Aorta (tissue), 5 donors: Measurements from ENCODE around the gene MBIP. TPM values are rescaled to one million over a fixed set of nuclear protein-coding genes. Genes with fewer than 3 reads are reported as not detected.
A peak's percentile ranks its signal among the peaks of the same experiment; 100 is the strongest.

ENCODE experiments used
- ATAC-seq: fragments of 200-7000 bp; cut with Tn5 transposase; one replicate; pipeline ENCODE4 v1.9.1; 2022; ENCODE audit warnings: moderate library complexity; ENCODE audit not compliant: low FRiP score
- DNase-seq, 2 donors: peaks; one replicate each; pipeline ENCODE4 v3.0.0-alpha.2; 2020
- H3K27ac ChIP-seq, 2 donors: one replicate each; pipeline ENCODE4 v1.5.1; 2013; ENCODE audit warnings: low read length in 2 of 2, mild to moderate bottlenecking in 2 of 2, moderate library complexity in 2 of 2, control low read depth in 1 of 2, inconsistent platforms in 1 of 2, low read depth in 1 of 2
- H3K27me3 ChIP-seq, 2 donors: one replicate each; pipeline ENCODE4 v1.6.1; 2013; ENCODE audit warnings: control low read depth in 1 of 2, low read length in 1 of 2, mild to moderate bottlenecking in 1 of 2, moderate library complexity in 1 of 2; ENCODE audit not compliant: insufficient read depth in 2 of 2, control insufficient read depth in 1 of 2
- H3K36me3 ChIP-seq, 2 donors: one replicate each; pipeline ENCODE4 v1.6.1; 2013; ENCODE audit warnings: control low read depth in 1 of 2, low read length in 1 of 2, mild to moderate bottlenecking in 1 of 2; ENCODE audit not compliant: insufficient read depth in 2 of 2, control insufficient read depth in 1 of 2
- H3K4me1 ChIP-seq, 2 donors: one replicate each; pipeline ENCODE4 v1.6.1; 2013; ENCODE audit warnings: low read length in 2 of 2, control low read depth in 1 of 2, mild to moderate bottlenecking in 1 of 2, moderate library complexity in 1 of 2; ENCODE audit not compliant: insufficient read depth in 2 of 2, control insufficient read depth in 1 of 2
- H3K4me3 ChIP-seq, 2 donors: one replicate each; pipeline ENCODE4 v1.5.1; 2013; ENCODE audit warnings: low read length in 2 of 2, control low read depth in 1 of 2, mild to moderate bottlenecking in 1 of 2
- H3K9me3 ChIP-seq: one replicate; pipeline ENCODE4 v1.6.1; 2013; ENCODE audit warnings: mild to moderate bottlenecking, low read length; ENCODE audit not compliant: control insufficient read depth
- WGBS, 2 donors: extraction: QIAGEN DNeasy Blood & Tissue Kit; methylation state at CpG; one replicate each; pipeline ENCODE4 v1.1.7; 2013; 5-methylcytosine and 5-hydroxymethylcytosine counted together
- intact Hi-C, 2 donors: fragments of 100-400 bp; cut with DNase I; formaldehyde crosslinking; loops; one replicate each; pipeline versions ENCODE4 v1.14.2 to v1.15.0; 2022
- polyA plus RNA-seq, 2 donors: library from polyadenylated mRNA; stranded (reverse); fragments of 200-250 nt; gene quantifications; one replicate each; pipeline ENCODE4 v1.2.3, GENCODE V29; 2013
- total RNA-seq, 2 donors: library from RNA; stranded (reverse); fragmentation: NEBNext Ultra II Directional; extraction: Animal tissue kit (Norgen Biotek cat#: 25700); gene quantifications; one replicate each; pipeline ENCODE4 v1.2.1, GENCODE V29; 2021
- donor health status: healthy with polysubstance abuse.
- donor health status: Bipolar disorder and iron deficiency.
- donor health status: DM: no; HTN: no; CAD: no.
- donor health status: DM: no; HTN: no; CAD: no.
- donor health status: DM: yes; HTN: yes; CAD: no.

Gene MBIP
- total and polyA plus RNA-seq, 4 donors = 18.9 to 24.6 (median 21.2) TPM

GRCh38 chr14:36284971-36285595 is 35.4 kb downstream of the MBIP start:
- DNase-seq (no peak), ATAC-seq (no peak)
- H3K4me3 ChIP-seq = no peak overlapping the region
- intact Hi-C loops = no loop called here
- no peaks in the 10 kb centered on the region for H3K27me3 ChIP-seq
- no peaks in the 10 kb centered on the region for H3K36me3 ChIP-seq
- 79 to 84% methylated on average over 4 of the region's 4 CpGs for WGBS, 2 donors
- no peak overlapping the region for H3K27ac ChIP-seq
- H3K9me3 ChIP-seq = no peaks in the 10 kb centered on the region
- no peaks in the 10 kb centered on the region for H3K4me1 ChIP-seq

DNA sequence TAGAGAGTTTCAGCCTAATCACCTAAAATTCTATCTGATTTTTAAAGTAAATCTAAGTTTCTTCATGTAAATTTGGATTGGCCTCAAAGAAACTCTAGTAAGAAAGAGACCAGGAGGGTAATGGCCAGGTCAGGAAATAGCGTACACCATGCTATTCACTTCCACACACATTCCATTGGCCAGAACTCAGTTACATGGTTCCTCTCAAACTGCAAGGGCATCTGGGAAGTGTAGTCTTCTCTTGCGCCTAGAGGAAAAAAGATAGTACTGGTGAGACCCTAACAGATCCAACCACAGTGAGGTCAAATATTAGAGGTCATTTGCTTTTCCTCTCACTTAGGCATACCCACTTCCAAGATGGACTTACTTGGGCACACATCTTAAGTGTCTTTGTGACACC is 39.1 kb downstream of the MBIP start:
- no peak overlapping the region for H3K4me3 ChIP-seq
- intact Hi-C loops = no loop called here
- 59 to 69% methylated on average over 2 of the region's 2 CpGs for WGBS, 2 donors

GRCh38 chr14:36279306-36280190 is 40.9 kb downstream of the MBIP start:
- Histone ChIP-seq H3K4me1 (no peaks in the 10 kb centered on the region), H3K36me3 (no peaks in the 10 kb centered on the region), H3K9me3 (no peaks in the 10 kb centered on the region), H3K4me3 (no peak overlapping the region), H3K27me3 (no peaks in the 10 kb centered on the region), H3K27ac (no peak overlapping the region)
- DNase-seq = no peak
- 52 to 58% methylated on average over 7 of the region's 7 CpGs for WGBS, 2 donors
- intact Hi-C loops = no loop called here
- no peak for ATAC-seq

More for the DNA sequence above, 39.1 kb downstream of the MBIP start:
- Histone ChIP-seq H3K36me3 (no peaks in the 10 kb centered on the region), H3K27me3 (no peaks in the 10 kb centered on the region), H3K4me1 (no peaks in the 10 kb centered on the region), H3K27ac (no peak overlapping the region), H3K9me3 (no peaks in the 10 kb centered on the region)
- DNase-seq (no peak), ATAC-seq (no peak)

DNA sequence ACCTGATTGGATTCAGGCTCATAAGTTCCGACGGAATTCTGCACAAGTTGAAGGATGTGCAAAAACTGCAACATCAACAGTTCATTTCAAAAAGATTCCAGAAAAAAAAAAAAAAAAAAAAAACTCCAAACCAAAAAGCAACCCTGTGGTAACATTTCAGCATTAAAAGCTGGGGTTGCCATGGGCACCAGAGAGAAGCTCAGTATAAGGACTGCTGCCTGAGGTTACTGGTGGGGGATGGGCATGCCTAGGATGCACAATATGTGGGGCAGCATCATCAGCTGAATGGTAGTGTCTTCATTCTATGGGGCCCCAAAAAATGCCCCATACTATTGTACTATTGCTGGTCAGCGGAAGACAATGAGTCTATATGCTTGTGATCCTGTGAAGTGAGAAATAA is 44.7 kb downstream of the MBIP start:
- Histone ChIP-seq H3K4me1 (no peaks in the 10 kb centered on the region), H3K9me3 (peaks cover 4% of the 10 kb centered on the region), H3K27ac (no peak overlapping the region), H3K4me3 (no peak overlapping the region), H3K36me3 (no peaks in the 10 kb centered on the region), H3K27me3 (peaks cover 0 to 4% of the 10 kb centered on the region in 2 donors)
- 89% methylated on average over 3 of the region's 3 CpGs for WGBS, 2 donors
- no peak for ATAC-seq
- intact Hi-C loops = no loop called here
- DNase-seq = no peak

DNA sequence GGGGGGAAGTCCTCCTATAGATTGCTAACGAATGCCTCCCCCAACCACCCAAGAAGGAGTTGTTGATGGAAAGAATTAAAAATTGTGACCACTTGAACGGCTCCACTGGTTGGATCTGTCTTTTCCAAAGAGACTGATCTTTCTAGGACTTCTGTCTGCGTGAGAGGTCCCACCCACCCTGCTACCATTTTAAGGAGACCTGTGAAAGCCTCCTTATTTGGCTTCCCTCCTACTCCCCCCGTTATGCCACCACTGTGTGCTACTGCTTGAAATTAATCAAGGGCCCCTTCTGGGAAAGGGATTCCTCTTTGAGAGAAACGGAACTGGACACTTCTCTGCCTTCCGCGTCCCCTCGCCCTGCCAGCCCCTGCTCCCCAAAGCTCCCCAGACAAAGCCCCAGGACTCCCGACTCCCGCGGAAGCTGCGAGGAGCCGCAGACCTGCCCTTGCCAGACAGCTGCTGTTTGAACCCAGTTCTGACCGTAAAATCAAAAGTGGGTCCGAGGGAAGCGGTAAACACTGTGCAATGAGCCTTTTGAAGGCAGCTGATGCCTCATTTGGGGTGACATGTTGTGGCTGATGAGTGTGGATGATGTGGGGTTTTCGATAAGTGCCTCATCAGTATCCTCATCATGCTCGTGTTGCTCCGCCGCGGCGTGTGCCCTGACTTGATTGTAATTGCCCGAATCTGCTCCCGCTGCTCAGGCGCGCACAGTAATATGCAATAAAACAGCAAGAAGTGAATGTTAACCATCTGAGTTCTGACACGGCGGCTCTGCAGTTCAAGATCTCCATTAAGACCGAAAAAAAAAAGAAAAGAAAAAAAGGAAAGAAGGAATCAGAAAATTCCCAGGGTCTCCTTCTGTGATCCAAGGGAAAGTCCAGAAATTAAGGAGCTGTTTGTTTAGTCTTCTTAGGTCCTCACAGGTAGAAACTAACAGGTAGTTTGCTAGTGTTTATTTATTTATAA is 48.2 kb downstream of the MBIP start:
- Histone ChIP-seq H3K9me3 (peaks cover 4% of the 10 kb centered on the region), H3K27ac (no peak overlapping the region), H3K27me3 (peaks cover 0 to 4% of the 10 kb centered on the region in 2 donors), H3K4me3 (peak overlapping the region in 1 of 2 donors; percentile 0), H3K36me3 (no peaks in the 10 kb centered on the region), H3K4me1 (no peaks in the 10 kb centered on the region)
- ATAC-seq (peak; percentile 44), DNase-seq (no peak)
- 3 to 5% methylated on average over 29 of the region's 29 CpGs for WGBS, 2 donors
- intact Hi-C loops = no loop called here

GRCh38 chr14:36271222-36271621 is 49.2 kb downstream of the MBIP start:
- no peak overlapping the region for H3K27ac ChIP-seq
- no peak overlapping the region for H3K4me3 ChIP-seq
- no peaks in the 10 kb centered on the region for H3K4me1 ChIP-seq
- intact Hi-C loops = no loop called here
- no peak for ATAC-seq
- DNase-seq = no peak
- peaks cover 0 to 4% of the 10 kb centered on the region in 2 donors for H3K27me3 ChIP-seq
- H3K9me3 ChIP-seq = peaks cover 4% of the 10 kb centered on the region
- WGBS, 2 donors = 32 to 63% methylated on average over 1 of the region's 1 CpG
- no peaks in the 10 kb centered on the region for H3K36me3 ChIP-seq

GRCh38 chr14:36270191-36270590 is 50.2 kb downstream of the MBIP start:
- H3K36me3 ChIP-seq = no peaks in the 10 kb centered on the region
- H3K27me3 ChIP-seq = peaks cover 0 to 4% of the 10 kb centered on the region in 2 donors
- peaks cover 4% of the 10 kb centered on the region for H3K9me3 ChIP-seq
- ATAC-seq (no peak), DNase-seq (no peak)
- WGBS, 2 donors = 70 to 89% methylated on average over 2 of the region's 2 CpGs
- no peak overlapping the region for H3K27ac ChIP-seq
- H3K4me3 ChIP-seq = no peak overlapping the region
- H3K4me1 ChIP-seq = no peaks in the 10 kb centered on the region
- intact Hi-C loops = no loop called here

DNA sequence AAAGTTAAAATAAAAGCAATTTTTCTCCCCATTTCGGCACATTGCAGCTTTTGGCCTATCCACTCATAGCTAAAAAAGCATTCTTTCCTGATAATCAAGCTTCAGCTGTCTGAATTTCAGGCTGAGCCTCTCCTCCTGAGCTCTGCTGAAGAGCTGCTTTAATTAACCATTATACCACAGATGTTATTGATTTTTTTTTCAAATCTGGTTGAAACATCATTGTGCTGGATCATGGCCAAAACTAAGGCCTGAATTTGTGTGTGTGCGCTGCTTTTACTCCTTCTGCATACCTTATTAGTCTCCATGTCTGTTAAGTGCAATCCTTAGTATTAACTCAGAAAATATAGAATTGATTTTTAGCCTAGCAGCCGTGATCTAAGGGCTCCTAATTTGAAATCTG is 52.3 kb downstream of the MBIP start:
- ATAC-seq (no peak), DNase-seq (no peak)
- Histone ChIP-seq H3K27ac (no peak overlapping the region), H3K4me3 (no peak overlapping the region), H3K9me3 (peaks cover 2% of the 10 kb centered on the region), H3K27me3 (peaks cover 0 to 3% of the 10 kb centered on the region in 2 donors), H3K36me3 (no peaks in the 10 kb centered on the region), H3K4me1 (no peaks in the 10 kb centered on the region)
- WGBS, 2 donors = 85 to 89% methylated on average over 3 of the region's 3 CpGs
- intact Hi-C loops = no loop called here
